Fibroblast of lung (primary cell): ENCODE data around the gene RERE. TPM values are rescaled to one million over a fixed set of nuclear protein-coding genes. Genes with fewer than 3 reads are reported as not detected.

ENCODE experiments used
- DNase-seq, 2 donors: peaks; one replicate each; pipeline versions ENCODE4 v3.0.0 to v3.0.0-alpha.2; 2010; ENCODE audit warnings: low read depth in 2 of 2
- H2AFZ ChIP-seq: 2 replicates; pipeline ENCODE4 v1.5.1; 2012; ENCODE audit warnings: low read length, control low read depth, inconsistent platforms
- H3K27ac ChIP-seq: 2 replicates; pipeline ENCODE4 v1.5.1; 2011; ENCODE audit warnings: low read length, control low read depth; ENCODE audit not compliant: insufficient read depth
- H3K27me3 ChIP-seq: 2 replicates; pipeline ENCODE4 v1.5.1; 2011; ENCODE audit warnings: mild to moderate bottlenecking, low read length; ENCODE audit not compliant: control insufficient read depth, insufficient read depth
- H3K36me3 ChIP-seq: 2 replicates; pipeline ENCODE4 v1.5.1; 2011; ENCODE audit warnings: low read length; ENCODE audit not compliant: control insufficient read depth, insufficient read depth
- H3K4me1 ChIP-seq: 2 replicates; pipeline ENCODE4 v1.5.1; 2011; ENCODE audit warnings: low read length; ENCODE audit not compliant: control insufficient read depth, insufficient read depth; ENCODE audit errors: extremely low read depth
- H3K4me2 ChIP-seq: 2 replicates; pipeline ENCODE4 v1.5.1; 2011; ENCODE audit warnings: low read length, control low read depth; ENCODE audit not compliant: insufficient read depth; ENCODE audit errors: extremely low read depth
- H3K4me3 ChIP-seq, 4 experiments: fragments of 200-600 bp in 1 of 4; sonication (generic) in 1 of 4; replicated peaks in 1 of 4; 2 replicates each; pipeline ENCODE4 v1.5.1; 2011 to 2016; ENCODE audit warnings: low read length in 4 of 4, low read depth in 3 of 4, mild to moderate bottlenecking in 3 of 4, control low read depth in 2 of 4, inconsistent platforms in 1 of 4, mixed read lengths in 1 of 4; ENCODE audit not compliant: insufficient read depth in 1 of 4; ENCODE audit errors: control extremely low read depth in 1 of 4
- H3K79me2 ChIP-seq: 2 replicates; pipeline ENCODE4 v1.5.1; 2012; ENCODE audit warnings: mild to moderate bottlenecking, low read length, inconsistent platforms; ENCODE audit not compliant: control insufficient read depth, insufficient read depth
- H3K9ac ChIP-seq: 2 replicates; pipeline ENCODE4 v1.5.1; 2011; ENCODE audit warnings: mild to moderate bottlenecking, low read length, control low read depth; ENCODE audit not compliant: insufficient read depth
- H3K9me3 ChIP-seq: 2 replicates; pipeline ENCODE4 v1.5.1; 2012; ENCODE audit warnings: low read depth, low read length; ENCODE audit not compliant: control insufficient read depth, insufficient read depth
- H4K20me1 ChIP-seq: 2 replicates; pipeline ENCODE4 v1.5.1; 2011; ENCODE audit warnings: low read length; ENCODE audit not compliant: control insufficient read depth, insufficient read depth; ENCODE audit errors: extremely low read depth
- EZH2 ChIP-seq: IDR thresholded peaks from 2 replicates; pipeline ENCODE4 v1.5.1; 2012; ENCODE audit warnings: low read length, control low read depth, mild to moderate bottlenecking; ENCODE audit errors: missing control alignments
- polyA plus RNA-seq, 2 donors: library from polyadenylated mRNA; depleted of rRNA in 1 of 2; stranded (reverse) in 1 of 2; unstranded in 1 of 2; fragments of >200 nt; gene quantifications; 2 replicates each; pipeline ENCODE4 v1.2.1, GENCODE V29; 2011 to 2012; ENCODE audit warnings: missing spikeins in 1 of 2
- total RNA-seq: library from RNA; depleted of rRNA; stranded (reverse); fragments of >200 nt; gene quantifications from 2 replicates; pipeline ENCODE4 v1.2.1, GENCODE V29; 2014
- TF ChIP-seq, protein P1 (sequence below), 2 donors: IDR thresholded peaks in 1 of 2; conservative IDR thresholded peaks in 1 of 2; 1 replicate in 1 of 2; 2 replicates in 1 of 2; pipeline ENCODE4 v1.5.1; 2011 to 2012; ENCODE audit warnings: low read length in 2 of 2, control low read depth in 1 of 2, inconsistent platforms in 1 of 2, low read depth in 1 of 2, mild to moderate bottlenecking in 1 of 2

The RERE gene
- total and polyA plus RNA-seq, 2 donors (not counting 1 experiment from before 2014, with no cell fraction given), result 3.7 to 51.0 TPM

DNA sequence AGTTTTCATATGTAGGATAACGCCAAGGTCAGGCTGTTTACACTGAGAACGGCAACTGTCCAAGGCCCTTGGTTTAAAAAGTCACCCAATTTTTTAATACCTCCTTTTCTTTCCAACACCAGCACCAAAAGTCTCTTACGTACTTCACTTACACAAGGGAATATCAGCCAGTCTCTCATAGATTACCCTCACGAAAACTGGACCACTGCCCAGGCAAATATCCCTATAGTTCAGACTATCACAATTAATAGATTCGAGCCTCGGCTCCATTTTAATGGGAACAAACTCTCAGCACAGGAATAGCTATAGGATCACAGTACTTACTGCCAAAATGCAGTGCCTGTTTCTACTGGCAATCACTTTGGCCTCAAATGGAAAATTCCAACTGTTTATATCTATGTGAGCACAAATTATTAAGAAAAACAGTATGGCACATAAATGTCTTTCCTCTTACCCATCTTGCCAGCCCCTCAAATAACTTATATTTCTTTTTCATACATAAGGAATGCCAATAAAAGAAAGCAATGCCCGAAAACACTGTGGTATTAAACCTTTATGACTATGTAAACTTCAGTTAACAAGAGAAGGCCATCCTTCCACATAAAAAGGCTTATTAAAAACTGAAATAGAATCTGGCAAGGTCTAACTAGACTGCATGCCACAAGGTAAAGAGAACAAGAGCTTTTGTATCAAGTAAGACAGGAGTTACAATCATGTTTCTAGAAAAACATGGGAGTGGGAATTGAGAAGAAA is 401.7 kb downstream of the RERE start:
- Histone ChIP-seq H3K4me1 (peaks cover 28% of the 10 kb centered on the region), H3K4me3 (no peak overlapping the region), H3K79me2 (peaks cover 84% of the 10 kb centered on the region), H2AFZ (no peak overlapping the region), H3K27me3 (no peaks in the 10 kb centered on the region), H3K36me3 (peaks cover 6% of the 10 kb centered on the region), H3K9me3 (no peaks in the 10 kb centered on the region), H3K4me2 (peak overlapping the region; percentile 11), H3K27ac (no peak overlapping the region), H4K20me1 (no peaks in the 10 kb centered on the region), H3K9ac (no peak overlapping the region)
- TF ChIP-seq, protein P1, sequence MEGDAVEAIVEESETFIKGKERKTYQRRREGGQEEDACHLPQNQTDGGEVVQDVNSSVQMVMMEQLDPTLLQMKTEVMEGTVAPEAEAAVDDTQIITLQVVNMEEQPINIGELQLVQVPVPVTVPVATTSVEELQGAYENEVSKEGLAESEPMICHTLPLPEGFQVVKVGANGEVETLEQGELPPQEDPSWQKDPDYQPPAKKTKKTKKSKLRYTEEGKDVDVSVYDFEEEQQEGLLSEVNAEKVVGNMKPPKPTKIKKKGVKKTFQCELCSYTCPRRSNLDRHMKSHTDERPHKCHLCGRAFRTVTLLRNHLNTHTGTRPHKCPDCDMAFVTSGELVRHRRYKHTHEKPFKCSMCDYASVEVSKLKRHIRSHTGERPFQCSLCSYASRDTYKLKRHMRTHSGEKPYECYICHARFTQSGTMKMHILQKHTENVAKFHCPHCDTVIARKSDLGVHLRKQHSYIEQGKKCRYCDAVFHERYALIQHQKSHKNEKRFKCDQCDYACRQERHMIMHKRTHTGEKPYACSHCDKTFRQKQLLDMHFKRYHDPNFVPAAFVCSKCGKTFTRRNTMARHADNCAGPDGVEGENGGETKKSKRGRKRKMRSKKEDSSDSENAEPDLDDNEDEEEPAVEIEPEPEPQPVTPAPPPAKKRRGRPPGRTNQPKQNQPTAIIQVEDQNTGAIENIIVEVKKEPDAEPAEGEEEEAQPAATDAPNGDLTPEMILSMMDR (conservative IDR thresholded peaks at IDR 0.05 in 1 of 2, IDR thresholded peaks at IDR 0.05 in 1 of 2; ENCODE audit: low read depth in 1 of 2, low read length in 2 of 2), result no peak
- no peak for TF ChIP-seq EZH2
- DNase-seq, result peak in 1 of 2 donors; percentile 72

DNA sequence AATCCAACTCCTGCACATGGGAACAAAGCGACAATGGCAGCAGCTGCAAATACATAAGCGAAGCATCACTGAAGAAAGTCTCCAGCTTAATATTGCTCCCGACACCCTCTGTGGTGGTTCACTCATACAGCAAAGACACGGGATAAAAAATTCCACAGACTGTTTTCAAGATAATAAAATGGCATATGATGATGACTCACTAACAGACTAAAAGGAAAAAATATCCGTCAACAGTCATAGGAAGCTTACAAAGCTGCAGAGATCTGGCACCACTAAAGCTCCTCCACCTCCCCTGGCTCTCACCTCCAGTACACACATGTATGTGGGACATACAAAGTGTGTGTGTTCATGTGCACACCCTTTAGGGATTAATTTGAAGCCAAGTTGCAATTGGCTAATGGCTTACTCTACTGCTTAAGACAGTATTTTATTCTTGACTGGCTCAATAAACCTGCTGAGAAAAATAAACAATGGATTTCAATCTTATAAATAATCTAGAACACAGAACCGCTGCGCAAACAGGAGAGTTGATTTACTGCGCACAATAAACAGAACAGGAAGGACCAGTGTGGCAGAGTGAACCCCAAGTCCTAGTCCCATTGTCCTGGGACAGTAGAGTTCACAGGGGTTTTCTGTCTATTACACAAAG is 405.1 kb downstream of the RERE start:
- H3K4me3 ChIP-seq, result peak overlapping the region in 1 of 4 experiments; percentile 11
- H3K4me2 ChIP-seq, result peak overlapping the region; percentile 72
- no peaks in the 10 kb centered on the region for H3K27me3 ChIP-seq
- H3K9me3 ChIP-seq, result no peaks in the 10 kb centered on the region
- H3K79me2 ChIP-seq, result peaks cover 67% of the 10 kb centered on the region
- no peak overlapping the region for H2AFZ ChIP-seq
- H3K36me3 ChIP-seq, result no peaks in the 10 kb centered on the region
- H3K9ac ChIP-seq, result no peak overlapping the region
- DNase-seq, result peak; percentile 83 to 93
- TF ChIP-seq, protein P1 (conservative IDR thresholded peaks at IDR 0.05 in 1 of 2, IDR thresholded peaks at IDR 0.05 in 1 of 2; ENCODE audit: low read depth in 1 of 2, low read length in 2 of 2), result peak; percentile 12 to 20
- no peak for TF ChIP-seq EZH2
- no peaks in the 10 kb centered on the region for H4K20me1 ChIP-seq
- peak overlapping the region; percentile 73 for H3K27ac ChIP-seq
- peaks cover 49% of the 10 kb centered on the region for H3K4me1 ChIP-seq

DNA sequence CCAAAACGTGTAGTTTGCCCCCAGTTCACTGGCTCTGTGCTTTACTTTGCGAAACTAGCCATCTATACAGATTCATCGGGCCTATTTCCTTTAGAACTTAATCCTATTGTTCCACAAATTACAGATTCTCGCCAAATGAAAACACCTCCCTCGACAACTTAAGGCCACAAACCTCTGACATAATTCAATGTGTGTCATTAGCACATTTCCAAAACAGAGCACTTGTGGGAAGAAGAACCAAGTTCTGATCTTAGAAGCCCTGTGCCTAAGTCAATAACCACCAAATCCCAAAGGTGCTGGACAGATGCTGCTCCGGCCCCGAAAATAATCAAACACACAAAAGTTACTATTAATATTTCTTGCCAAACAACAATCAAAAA is 405.6 kb downstream of the RERE start:
- peaks cover 71% of the 10 kb centered on the region for H3K79me2 ChIP-seq
- peak overlapping the region; percentile 52 for H3K4me2 ChIP-seq
- H3K9ac ChIP-seq, result no peak overlapping the region
- H3K36me3 ChIP-seq, result no peaks in the 10 kb centered on the region
- H2AFZ ChIP-seq, result no peak overlapping the region
- H4K20me1 ChIP-seq, result no peaks in the 10 kb centered on the region
- H3K4me1 ChIP-seq, result peaks cover 52% of the 10 kb centered on the region
- DNase-seq, result no peak
- no peak for TF ChIP-seq EZH2
- TF ChIP-seq, protein P1 (conservative IDR thresholded peaks at IDR 0.05 in 1 of 2, IDR thresholded peaks at IDR 0.05 in 1 of 2; ENCODE audit: low read depth in 1 of 2, low read length in 2 of 2), result no peak
- peak overlapping the region in 1 of 4 experiments; percentile 11 for H3K4me3 ChIP-seq
- no peaks in the 10 kb centered on the region for H3K27me3 ChIP-seq
- H3K27ac ChIP-seq, result peak overlapping the region; percentile 73
- H3K9me3 ChIP-seq, result no peaks in the 10 kb centered on the region
